HEK293 (cell line): ENCODE results near the gene POLR2L.

Experiments used
- HOXD13 ChIP-seq: sonication (generic); formaldehyde crosslinking; IDR thresholded peaks from 2 replicates; pipeline ENCODE4 v1.8.0; 2022; ENCODE audit warnings: missing genetic modification reagents, borderline replicate concordance
- YY1 ChIP-seq: fragments of 450-650 bp; formaldehyde crosslinking; IDR thresholded peaks from 2 replicates; pipeline ENCODE4 v1.5.1; 2018; ENCODE audit warnings: missing biosample characterization, missing genetic modification characterization
- ZFP69B ChIP-seq: fragments of 450-650 bp; formaldehyde crosslinking; IDR thresholded peaks from 2 replicates; pipeline ENCODE4 v1.5.1; 2016; ENCODE audit warnings: missing biosample characterization, missing genetic modification characterization
- ZNF140 ChIP-seq: fragments of 450-650 bp; formaldehyde crosslinking; IDR thresholded peaks from 2 replicates; pipeline ENCODE4 v1.5.1; 2016; ENCODE audit warnings: missing biosample characterization, missing genetic modification characterization
- ZNF2 ChIP-seq: fragments of 450-650 bp; formaldehyde crosslinking; IDR thresholded peaks from 2 replicates; pipeline ENCODE4 v1.5.1; 2016; ENCODE audit warnings: missing biosample characterization, missing genetic modification characterization
- ZNF23 ChIP-seq: fragments of 450-650 bp; formaldehyde crosslinking; IDR thresholded peaks from 2 replicates; pipeline ENCODE4 v1.5.1; 2016; ENCODE audit warnings: missing biosample characterization, missing genetic modification characterization, borderline replicate concordance
- ZNF311 ChIP-seq: fragments of 450-650 bp; formaldehyde crosslinking; IDR thresholded peaks from 2 replicates; pipeline ENCODE4 v1.5.1; 2017; ENCODE audit warnings: missing biosample characterization, missing genetic modification characterization, borderline replicate concordance
- ZNF707 ChIP-seq: fragments of 450-650 bp; formaldehyde crosslinking; IDR thresholded peaks from 2 replicates; pipeline ENCODE4 v1.5.1; 2016; ENCODE audit warnings: missing biosample characterization, missing genetic modification characterization
- TF ChIP-seq, protein P1 (sequence below): fragments of 450-650 bp; formaldehyde crosslinking; IDR thresholded peaks from 2 replicates; pipeline ENCODE4 v1.5.1; 2016; ENCODE audit warnings: missing biosample characterization, missing genetic modification characterization
- TF ChIP-seq, protein P2 (sequence below): fragments of 450-650 bp; formaldehyde crosslinking; conservative IDR thresholded peaks from 2 replicates; pipeline ENCODE4 v1.5.1; 2016; ENCODE audit warnings: low read depth, missing biosample characterization, missing genetic modification characterization
- TF ChIP-seq, protein P3 (sequence below): fragments of 450-650 bp; formaldehyde crosslinking; IDR thresholded peaks from 2 replicates; pipeline ENCODE4 v1.5.1; 2016; ENCODE audit warnings: missing biosample characterization, missing genetic modification characterization

DNA sequence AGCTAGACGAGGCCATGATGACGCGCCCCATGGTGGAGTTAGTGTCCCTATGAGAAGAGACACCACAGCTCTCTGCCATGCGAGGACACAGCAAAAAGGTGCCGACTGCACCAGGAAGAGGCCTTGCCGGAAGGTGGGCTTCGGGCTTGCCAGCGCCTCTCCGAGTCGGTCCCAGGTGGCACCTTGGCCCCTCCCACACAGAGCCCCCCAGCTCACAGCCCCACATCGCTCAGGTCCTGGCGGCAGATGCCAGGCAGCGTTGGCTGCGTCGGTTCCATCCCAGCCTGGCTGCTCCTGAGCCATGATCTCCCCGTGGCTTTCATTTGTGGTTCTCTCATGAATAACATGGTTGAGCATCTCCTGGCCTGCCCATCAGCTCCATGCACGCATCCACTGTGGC lies 44.2 kb upstream of the POLR2L start:
- TF ChIP-seq YY1 (tag by site-specific recombination) (no peak), ZFP69B (tag by site-specific recombination) (no peak), ZNF311 (tag by site-specific recombination) (no peak), ZNF23 (no peak), ZNF140 (tag by site-specific recombination) (no peak), ZNF2 (tag by site-specific recombination) (no peak), ZNF707 (tag by site-specific recombination) (no peak), HOXD13 (CRISPR knock-in tag) (no peak)
- TF ChIP-seq, protein P1, sequence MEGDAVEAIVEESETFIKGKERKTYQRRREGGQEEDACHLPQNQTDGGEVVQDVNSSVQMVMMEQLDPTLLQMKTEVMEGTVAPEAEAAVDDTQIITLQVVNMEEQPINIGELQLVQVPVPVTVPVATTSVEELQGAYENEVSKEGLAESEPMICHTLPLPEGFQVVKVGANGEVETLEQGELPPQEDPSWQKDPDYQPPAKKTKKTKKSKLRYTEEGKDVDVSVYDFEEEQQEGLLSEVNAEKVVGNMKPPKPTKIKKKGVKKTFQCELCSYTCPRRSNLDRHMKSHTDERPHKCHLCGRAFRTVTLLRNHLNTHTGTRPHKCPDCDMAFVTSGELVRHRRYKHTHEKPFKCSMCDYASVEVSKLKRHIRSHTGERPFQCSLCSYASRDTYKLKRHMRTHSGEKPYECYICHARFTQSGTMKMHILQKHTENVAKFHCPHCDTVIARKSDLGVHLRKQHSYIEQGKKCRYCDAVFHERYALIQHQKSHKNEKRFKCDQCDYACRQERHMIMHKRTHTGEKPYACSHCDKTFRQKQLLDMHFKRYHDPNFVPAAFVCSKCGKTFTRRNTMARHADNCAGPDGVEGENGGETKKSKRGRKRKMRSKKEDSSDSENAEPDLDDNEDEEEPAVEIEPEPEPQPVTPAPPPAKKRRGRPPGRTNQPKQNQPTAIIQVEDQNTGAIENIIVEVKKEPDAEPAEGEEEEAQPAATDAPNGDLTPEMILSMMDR (tag by site-specific recombination) = no peak
- TF ChIP-seq, protein P2, sequence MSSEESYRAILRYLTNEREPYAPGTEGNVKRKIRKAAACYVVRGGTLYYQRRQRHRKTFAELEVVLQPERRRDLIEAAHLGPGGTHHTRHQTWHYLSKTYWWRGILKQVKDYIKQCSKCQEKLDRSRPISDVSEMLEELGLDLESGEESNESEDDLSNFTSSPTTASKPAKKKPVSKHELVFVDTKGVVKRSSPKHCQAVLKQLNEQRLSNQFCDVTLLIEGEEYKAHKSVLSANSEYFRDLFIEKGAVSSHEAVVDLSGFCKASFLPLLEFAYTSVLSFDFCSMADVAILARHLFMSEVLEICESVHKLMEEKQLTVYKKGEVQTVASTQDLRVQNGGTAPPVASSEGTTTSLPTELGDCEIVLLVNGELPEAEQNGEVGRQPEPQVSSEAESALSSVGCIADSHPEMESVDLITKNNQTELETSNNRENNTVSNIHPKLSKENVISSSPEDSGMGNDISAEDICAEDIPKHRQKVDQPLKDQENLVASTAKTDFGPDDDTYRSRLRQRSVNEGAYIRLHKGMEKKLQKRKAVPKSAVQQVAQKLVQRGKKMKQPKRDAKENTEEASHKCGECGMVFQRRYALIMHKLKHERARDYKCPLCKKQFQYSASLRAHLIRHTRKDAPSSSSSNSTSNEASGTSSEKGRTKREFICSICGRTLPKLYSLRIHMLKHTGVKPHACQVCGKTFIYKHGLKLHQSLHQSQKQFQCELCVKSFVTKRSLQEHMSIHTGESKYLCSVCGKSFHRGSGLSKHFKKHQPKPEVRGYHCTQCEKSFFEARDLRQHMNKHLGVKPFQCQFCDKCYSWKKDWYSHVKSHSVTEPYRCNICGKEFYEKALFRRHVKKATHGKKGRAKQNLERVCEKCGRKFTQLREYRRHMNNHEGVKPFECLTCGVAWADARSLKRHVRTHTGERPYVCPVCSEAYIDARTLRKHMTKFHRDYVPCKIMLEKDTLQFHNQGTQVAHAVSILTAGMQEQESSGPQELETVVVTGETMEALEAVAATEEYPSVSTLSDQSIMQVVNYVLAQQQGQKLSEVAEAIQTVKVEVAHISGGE = no peak
- TF ChIP-seq, protein P3, sequence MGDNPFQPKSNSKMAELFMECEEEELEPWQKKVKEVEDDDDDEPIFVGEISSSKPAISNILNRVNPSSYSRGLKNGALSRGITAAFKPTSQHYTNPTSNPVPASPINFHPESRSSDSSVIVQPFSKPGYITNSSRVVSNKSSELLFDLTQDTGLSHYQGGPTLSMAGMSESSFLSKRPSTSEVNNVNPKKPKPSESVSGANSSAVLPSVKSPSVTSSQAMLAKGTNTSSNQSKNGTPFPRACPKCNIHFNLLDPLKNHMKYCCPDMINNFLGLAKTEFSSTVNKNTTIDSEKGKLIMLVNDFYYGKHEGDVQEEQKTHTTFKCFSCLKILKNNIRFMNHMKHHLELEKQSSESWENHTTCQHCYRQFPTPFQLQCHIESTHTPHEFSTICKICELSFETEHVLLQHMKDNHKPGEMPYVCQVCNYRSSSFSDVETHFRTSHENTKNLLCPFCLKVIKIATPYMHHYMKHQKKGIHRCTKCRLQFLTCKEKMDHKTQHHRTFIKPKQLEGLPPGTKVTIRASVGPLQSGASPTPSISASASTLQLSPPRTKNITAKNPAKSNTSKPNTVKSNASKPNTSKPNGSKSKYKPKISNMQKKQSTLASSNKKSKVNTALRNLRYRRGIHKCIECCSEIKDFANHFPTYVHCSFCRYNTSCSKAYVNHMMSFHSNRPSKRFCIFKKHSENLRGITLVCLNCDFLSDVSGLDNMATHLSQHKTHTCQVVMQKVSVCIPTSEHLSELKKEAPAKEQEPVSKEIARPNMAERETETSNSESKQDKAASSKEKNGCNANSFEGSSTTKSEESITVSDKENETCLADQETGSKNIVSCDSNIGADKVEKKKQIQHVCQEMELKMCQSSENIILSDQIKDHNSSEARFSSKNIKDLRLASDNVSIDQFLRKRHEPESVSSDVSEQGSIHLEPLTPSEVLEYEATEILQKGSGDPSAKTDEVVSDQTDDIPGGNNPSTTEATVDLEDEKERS = no peak
